Adrenal gland (tissue), 19 donors: ENCODE measurements around the gene REPS1. TPM values are rescaled to one million over a fixed set of nuclear protein-coding genes. Genes with fewer than 3 reads are reported as not detected.

Experiments used
- DNase-seq, 7 donors: peaks; one replicate each; pipeline ENCODE4 v3.0.0-alpha.2; 2019 to 2020
- H3K27ac ChIP-seq, 5 donors: fragments of 200-600 bp; sonication (generic) in 4 of 5; 1 replicate in 3 of 5; 2 replicates in 2 of 5; pipeline versions ENCODE4 v1.5.1 to v1.8.0; 2016 to 2020; ENCODE audit warnings: mild to moderate bottlenecking in 1 of 5
- H3K27me3 ChIP-seq: fragments of 200-600 bp; 2 replicates; pipeline ENCODE4 v1.8.0; 2021
- H3K36me3 ChIP-seq, 2 donors: fragments of 200-600 bp; replicated peaks in 1 of 2; 1 replicate in 1 of 2; 2 replicates in 1 of 2; pipeline versions ENCODE4 v1.5.1 to v1.8.0; 2018 to 2022
- H3K4me1 ChIP-seq, 2 donors: fragments of 200-600 bp; replicated peaks in 1 of 2; 1 replicate in 1 of 2; 2 replicates in 1 of 2; pipeline versions ENCODE4 v1.5.1 to v1.8.0; 2018 to 2021
- H3K4me3 ChIP-seq, 4 donors: fragments of 200-600 bp; sonication (generic) in 3 of 4; one replicate each; pipeline ENCODE4 v1.5.1; 2016 to 2018
- H3K9me3 ChIP-seq, 3 donors: fragments of 200-600 bp; sonication (generic) in 1 of 3; replicated peaks in 1 of 3; 1 replicate in 2 of 3; 2 replicates in 1 of 3; pipeline versions ENCODE4 v1.5.1 to v1.8.0; 2016 to 2021
- CTCF ChIP-seq, 6 experiments: fragments of 450-650 bp in 4 of 6; fragments of 200-600 bp in 2 of 6; sonication (generic) in 1 of 6; IDR thresholded peaks; 1 replicate in 5 of 6; 2 replicates in 1 of 6; pipeline versions ENCODE4 v1.5.1 to v1.8.0; 2016 to 2021; ENCODE audit warnings: antibody characterized with exemption in 6 of 6, mild to moderate bottlenecking in 2 of 6, moderate library complexity in 1 of 6
- POLR2A ChIP-seq, 2 donors: fragments of 450-650 bp; IDR thresholded peaks; one replicate each; pipeline ENCODE4 v1.6.1; 2017; ENCODE audit warnings: antibody characterized with exemption in 2 of 2, mild to moderate bottlenecking in 2 of 2, moderate library complexity in 1 of 2
- WGBS, 4 donors: extraction: QIAGEN DNeasy Blood & Tissue Kit in 2 of 4; methylation state at CpG; one replicate each; pipeline versions ENCODE4 v1.1.5 to v1.1.7; 2013 to 2017; 5-methylcytosine and 5-hydroxymethylcytosine counted together
- intact Hi-C, 2 donors: fragments of 100-400 bp; cut with DNase I; formaldehyde crosslinking; loops; one replicate each; pipeline versions ENCODE4 v1.14.1 to v1.15.0; 2022 to 2023
- long read RNA-seq, 10 donors: library from polyadenylated mRNA in 3 of 10; unstranded in 2 of 10; stranded (forward) in 1 of 10; transcript quantifications; one replicate each; pipeline ENCODE4 v2.0.0 and lab custom pipeline, GENCODE V29; 2021 to 2026
- polyA plus RNA-seq, 3 donors: library from polyadenylated mRNA; stranded (reverse); fragments of 200-250 nt in 2 of 3; fragments of 350-450 nt in 1 of 3; fragmentation: Illumina TruSeq in 1 of 3; extraction: RNeasy Lipid Tissue Mini Kit (QIAGEN cat#74804) in 1 of 3; gene quantifications; one replicate each; pipeline ENCODE4 v1.2.3, GENCODE V29; 2013 to 2014
- total RNA-seq, 9 donors: library from RNA; depleted of rRNA in 4 of 9; stranded (reverse); fragments of >200 nt in 4 of 9; fragments of 120-200 nt in 1 of 9; fragmentation: NEBNext Ultra II Directional in 1 of 9; extraction: Animal tissue kit (Norgen Biotek cat#: 25700) in 1 of 9; gene quantifications; one replicate each; pipeline versions ENCODE4 v1.1.0 to v1.2.4, GENCODE V29; 2013 to 2023
- donor health status: healthy with polysubstance abuse.
- donor health status: Bipolar disorder and iron deficiency.
- donor health status: DM: yes; HTN: yes; CAD: no.
- donor health status: DM: no; HTN: no; CAD: no.
- donor health status: DM: no; HTN: no; CAD: no.
- donor health status: DM: yes; HTN: yes; CAD: no.

REPS1 gene
- total RNA-seq (10 to 100 TPM; 19.1 to 36.8 (median 26.1) TPM), polyA plus RNA-seq (10 to 100 TPM; 26.4 to 32.0 (median 28.8) TPM)
- long read RNA-seq, donor 1, partial matches to known transcripts = 0 of 3 reads
- long read RNA-seq, donor 1, other reads (novel, unspliced or antisense) = 0 of 3 reads
- long read RNA-seq, donor 2, partial matches to known transcripts = 0 of 2 reads
- long read RNA-seq, donor 2, other reads (novel, unspliced or antisense) = 0 of 2 reads
- long read RNA-seq, donor 3, full-length matches to known transcripts = 6 of 6 reads
- long read RNA-seq, donor 3, partial matches to known transcripts = 0 of 6 reads
- long read RNA-seq, donor 3, other reads (novel, unspliced or antisense) = 0 of 6 reads
- long read RNA-seq, donor 4, partial matches to known transcripts = 1 of 3 reads
- long read RNA-seq, donor 4, other reads (novel, unspliced or antisense) = 2 of 3 reads
- long read RNA-seq, donor 5, transcript REPS1-216 (19 exons, 2,468 nt) = minor isoform, 7 of 35 reads
- long read RNA-seq, donor 5, transcript REPS1-202 (19 exons, 2,607 nt) = major isoform, 17 of 35 reads
- long read RNA-seq, donor 5, partial matches to known transcripts = 2 of 35 reads
- long read RNA-seq, donor 5, other reads (novel, unspliced or antisense) = 9 of 35 reads
- long read RNA-seq, donor 6, partial matches to known transcripts = 1 of 2 reads
- long read RNA-seq, donor 6, other reads (novel, unspliced or antisense) = 1 of 2 reads
- long read RNA-seq, donor 7, partial matches to known transcripts = 0 of 1 reads
- long read RNA-seq, donor 7, other reads (novel, unspliced or antisense) = 0 of 1 reads
- long read RNA-seq, donor 8, partial matches to known transcripts = 0 of 2 reads
- long read RNA-seq, donor 8, other reads (novel, unspliced or antisense) = 0 of 2 reads
- long read RNA-seq, donor 9, partial matches to known transcripts = 0 of 2 reads
- long read RNA-seq, donor 9, other reads (novel, unspliced or antisense) = 0 of 2 reads
- long read RNA-seq, donor 10, full-length matches to known transcripts = 1 of 1 reads
- long read RNA-seq, donor 10, partial matches to known transcripts = 0 of 1 reads
- long read RNA-seq, donor 10, other reads (novel, unspliced or antisense) = 0 of 1 reads

- peak; percentile 91 to 94 (median 92) for DNase-seq
- intact Hi-C loops = loop anchor here in 1 of 2 donors (5.0 kb wide), 1 partner anchor 176 kb away; no protein-coding TSS in a partner anchor
These were observed at the start of gene REPS1 for GRCh38 chr6:138987643-138988468. REPS1 (minus strand) TSS chr6:138988253; CDS start chr6:138987682, 571 bp downstream.

GRCh38 chr6:139037490-139037889 is 49.4 kb upstream of the REPS1 start:
- H3K27me3 ChIP-seq = no peaks in the 10 kb centered on the region
- no peak for DNase-seq
- WGBS, 4 donors = 81 to 88% (median 83%) methylated on average over 5 of the region's 5 CpGs
- H3K36me3 ChIP-seq = no peaks in the 10 kb centered on the region
- no peaks in the 10 kb centered on the region for H3K9me3 ChIP-seq
- TF ChIP-seq POLR2A (IDR thresholded peaks at IDR 0.05) (no peak), CTCF (IDR thresholded peaks at IDR 0.05) (no peak)
- H3K4me3 ChIP-seq = no peak overlapping the region
- no peaks in the 10 kb centered on the region for H3K4me1 ChIP-seq
- intact Hi-C loops = no loop called here
- no peak overlapping the region for H3K27ac ChIP-seq

More at GRCh38 chr6:138987643-138988468, at the start of gene REPS1:
- Histone ChIP-seq H3K4me1 (peaks cover 14 to 37% of the 10 kb centered on the region in 2 donors), H3K4me3 (peak within 1 kb of the TSS; percentile 19 to 100 (median 80)), H3K9me3 (no peaks in the 10 kb centered on the region), H3K27ac (peak within 1 kb of the TSS in 4 of 5 donors; percentile 77 to 95 (median 84)), H3K36me3 (no peaks in the 10 kb centered on the region), H3K27me3 (no peaks in the 10 kb centered on the region)
- TF ChIP-seq CTCF (IDR thresholded peaks at IDR 0.05) = peak; percentile 78 to 100 (median 96)
- TF ChIP-seq POLR2A (IDR thresholded peaks at IDR 0.05) = peak; percentile 71 to 83
- 0% methylated on average over 15 to 104 of the region's 105 CpGs for WGBS, 4 donors

- H3K36me3 ChIP-seq = no peaks in the 10 kb centered on the region
- intact Hi-C loops = no loop called here
- no peak overlapping the region for H3K27ac ChIP-seq
- TF ChIP-seq CTCF (IDR thresholded peaks at IDR 0.05) (no peak), POLR2A (IDR thresholded peaks at IDR 0.05) (no peak)
- H3K9me3 ChIP-seq = no peaks in the 10 kb centered on the region
- WGBS, 4 donors = 66 to 71% (median 67%) methylated on average over 9 of the region's 9 CpGs
- no peak for DNase-seq
- H3K4me3 ChIP-seq = peak overlapping the region in 1 of 4 donors; percentile 96
- peaks cover 0 to 15% of the 10 kb centered on the region in 2 donors for H3K4me1 ChIP-seq
- H3K27me3 ChIP-seq = no peaks in the 10 kb centered on the region
These were observed 42.3 kb upstream of the REPS1 start for GRCh38 chr6:139030228-139030963.
